ENCODE results near the gene ROR1. TPM values are rescaled to one million over a fixed set of nuclear protein-coding genes. Genes with fewer than 3 reads are reported as not detected.

ROR1 gene
- total and polyA plus RNA-seq, 5 donors from 2014 or later: not detected

GRCh38 chr1:63748641-63749040 lies 25.2 kb upstream of the ROR1 start:
- no peaks in the 10 kb centered on the region for H3K36me3 Mint-ChIP-seq
- no peak overlapping the region for H3K4me3 Mint-ChIP-seq
- peaks cover 4% of the 10 kb centered on the region for H3K27me3 ChIP-seq (ENCODE audit: control insufficient read depth, insufficient read depth, low read length)
- H3K9me3 Mint-ChIP-seq: no peaks in the 10 kb centered on the region
- no peak for ATAC-seq (ENCODE audit: low read depth in 2 of 2)
- no peak overlapping the region for H3K27ac Mint-ChIP-seq
- H3K4me1 Mint-ChIP-seq: peaks cover 0 to 5% (median 2%) of the 10 kb centered on the region in 4 donors
- H3K27ac ChIP-seq (ENCODE audit: insufficient read depth, low read length, poor library complexity, severe bottlenecking): no peak overlapping the region
- DNase-seq: no peak
- no peaks in the 10 kb centered on the region for H3K27me3 Mint-ChIP-seq
- H3K4me3 ChIP-seq (ENCODE audit: low read depth, low read length): no peak overlapping the region
- H3K36me3 ChIP-seq (ENCODE audit: control insufficient read depth, insufficient read depth, low read length): no peaks in the 10 kb centered on the region
- no peaks in the 10 kb centered on the region for H3K4me1 ChIP-seq (ENCODE audit: control insufficient read depth, insufficient read depth, low read length, poor library complexity, severe bottlenecking)
- no peaks in the 10 kb centered on the region for H3K9me3 ChIP-seq (ENCODE audit: control insufficient read depth in 2 of 2, low read length in 2 of 2)

GRCh38 chr1:63750721-63751120 lies 23.1 kb upstream of the ROR1 start:
- Mint-ChIP-seq H3K36me3 (no peaks in the 10 kb centered on the region), H3K4me3 (no peak overlapping the region), H3K27me3 (no peaks in the 10 kb centered on the region), H3K9me3 (no peaks in the 10 kb centered on the region), H3K4me1 (peaks cover 0 to 3% (median 0%) of the 10 kb centered on the region in 4 donors), H3K27ac (no peak overlapping the region)
- no peaks in the 10 kb centered on the region for H3K4me1 ChIP-seq (ENCODE audit: control insufficient read depth, insufficient read depth, low read length, poor library complexity, severe bottlenecking)
- no peaks in the 10 kb centered on the region for H3K36me3 ChIP-seq (ENCODE audit: control insufficient read depth, insufficient read depth, low read length)
- H3K27ac ChIP-seq (ENCODE audit: insufficient read depth, low read length, poor library complexity, severe bottlenecking): no peak overlapping the region
- ATAC-seq (ENCODE audit: low read depth in 2 of 2): no peak
- H3K9me3 ChIP-seq (ENCODE audit: control insufficient read depth in 2 of 2, low read length in 2 of 2): no peaks in the 10 kb centered on the region
- no peak overlapping the region for H3K4me3 ChIP-seq (ENCODE audit: low read depth, low read length)
- no peak for DNase-seq
- peaks cover 4% of the 10 kb centered on the region for H3K27me3 ChIP-seq (ENCODE audit: control insufficient read depth, insufficient read depth, low read length)

GRCh38 chr1:63752176-63752575 lies 21.6 kb upstream of the ROR1 start:
- no peak overlapping the region for H3K27ac ChIP-seq (ENCODE audit: insufficient read depth, low read length, poor library complexity, severe bottlenecking)
- H3K9me3 Mint-ChIP-seq: no peaks in the 10 kb centered on the region
- no peaks in the 10 kb centered on the region for H3K36me3 Mint-ChIP-seq
- no peaks in the 10 kb centered on the region for H3K27me3 Mint-ChIP-seq
- H3K27me3 ChIP-seq (ENCODE audit: control insufficient read depth, insufficient read depth, low read length): peaks cover 4% of the 10 kb centered on the region
- H3K4me1 Mint-ChIP-seq: no peaks in the 10 kb centered on the region
- H3K27ac Mint-ChIP-seq: no peak overlapping the region
- H3K4me1 ChIP-seq (ENCODE audit: control insufficient read depth, insufficient read depth, low read length, poor library complexity, severe bottlenecking): no peaks in the 10 kb centered on the region
- no peak overlapping the region for H3K4me3 Mint-ChIP-seq
- DNase-seq: no peak
- H3K9me3 ChIP-seq (ENCODE audit: control insufficient read depth in 2 of 2, low read length in 2 of 2): no peaks in the 10 kb centered on the region
- H3K36me3 ChIP-seq (ENCODE audit: control insufficient read depth, insufficient read depth, low read length): no peaks in the 10 kb centered on the region
- ATAC-seq (ENCODE audit: low read depth in 2 of 2): no peak
- H3K4me3 ChIP-seq (ENCODE audit: low read depth, low read length): no peak overlapping the region

GRCh38 chr1:63753591-63753990 lies 20.2 kb upstream of the ROR1 start:
- ATAC-seq (ENCODE audit: low read depth in 2 of 2) (no peak), DNase-seq (no peak)
- Mint-ChIP-seq H3K27ac (no peak overlapping the region), H3K27me3 (no peaks in the 10 kb centered on the region), H3K9me3 (no peaks in the 10 kb centered on the region), H3K4me3 (peak overlapping the region in 1 of 4 donors; percentile 12), H3K4me1 (no peaks in the 10 kb centered on the region), H3K36me3 (no peaks in the 10 kb centered on the region)
- Histone ChIP-seq H3K9me3 (ENCODE audit: control insufficient read depth in 2 of 2, low read length in 2 of 2) (no peaks in the 10 kb centered on the region), H3K27me3 (ENCODE audit: control insufficient read depth, insufficient read depth, low read length) (no peaks in the 10 kb centered on the region), H3K27ac (ENCODE audit: insufficient read depth, low read length, poor library complexity, severe bottlenecking) (no peak overlapping the region), H3K36me3 (ENCODE audit: control insufficient read depth, insufficient read depth, low read length) (no peaks in the 10 kb centered on the region), H3K4me3 (ENCODE audit: low read depth, low read length) (no peak overlapping the region), H3K4me1 (ENCODE audit: control insufficient read depth, insufficient read depth, low read length, poor library complexity, severe bottlenecking) (no peaks in the 10 kb centered on the region)

GRCh38 chr1:63756839-63757238 lies 17.0 kb upstream of the ROR1 start:
- Mint-ChIP-seq H3K9me3 (no peaks in the 10 kb centered on the region), H3K4me3 (no peak overlapping the region), H3K27me3 (no peaks in the 10 kb centered on the region), H3K27ac (no peak overlapping the region), H3K4me1 (no peaks in the 10 kb centered on the region), H3K36me3 (no peaks in the 10 kb centered on the region)
- Histone ChIP-seq H3K9me3 (ENCODE audit: control insufficient read depth in 2 of 2, low read length in 2 of 2) (no peaks in the 10 kb centered on the region), H3K4me3 (ENCODE audit: low read depth, low read length) (no peak overlapping the region), H3K27me3 (ENCODE audit: control insufficient read depth, insufficient read depth, low read length) (no peaks in the 10 kb centered on the region), H3K4me1 (ENCODE audit: control insufficient read depth, insufficient read depth, low read length, poor library complexity, severe bottlenecking) (no peaks in the 10 kb centered on the region), H3K36me3 (ENCODE audit: control insufficient read depth, insufficient read depth, low read length) (no peaks in the 10 kb centered on the region), H3K27ac (ENCODE audit: insufficient read depth, low read length, poor library complexity, severe bottlenecking) (no peak overlapping the region)
- no peak for ATAC-seq (ENCODE audit: low read depth in 2 of 2)
- no peak for DNase-seq

GRCh38 chr1:63757334-63757733 lies 16.5 kb upstream of the ROR1 start:
- Histone ChIP-seq H3K4me1 (ENCODE audit: control insufficient read depth, insufficient read depth, low read length, poor library complexity, severe bottlenecking) (no peaks in the 10 kb centered on the region), H3K27me3 (ENCODE audit: control insufficient read depth, insufficient read depth, low read length) (no peaks in the 10 kb centered on the region), H3K27ac (ENCODE audit: insufficient read depth, low read length, poor library complexity, severe bottlenecking) (no peak overlapping the region), H3K4me3 (ENCODE audit: low read depth, low read length) (no peak overlapping the region), H3K9me3 (ENCODE audit: control insufficient read depth in 2 of 2, low read length in 2 of 2) (no peaks in the 10 kb centered on the region), H3K36me3 (ENCODE audit: control insufficient read depth, insufficient read depth, low read length) (no peaks in the 10 kb centered on the region)
- H3K4me3 Mint-ChIP-seq: no peak overlapping the region
- H3K27me3 Mint-ChIP-seq: no peaks in the 10 kb centered on the region
- H3K4me1 Mint-ChIP-seq: no peaks in the 10 kb centered on the region
- no peaks in the 10 kb centered on the region for H3K9me3 Mint-ChIP-seq
- DNase-seq: no peak
- H3K36me3 Mint-ChIP-seq: no peaks in the 10 kb centered on the region
- H3K27ac Mint-ChIP-seq: no peak overlapping the region
- no peak for ATAC-seq (ENCODE audit: low read depth in 2 of 2)

- peaks cover 0 to 1% (median 0%) of the 10 kb centered on the region in 7 donors for H3K9me3 Mint-ChIP-seq
- no peaks in the 10 kb centered on the region for H3K27me3 Mint-ChIP-seq
- no peaks in the 10 kb centered on the region for H3K4me1 Mint-ChIP-seq
- no peak overlapping the region for H3K4me3 Mint-ChIP-seq
- Histone ChIP-seq H3K4me3 (ENCODE audit: low read depth, low read length) (no peak overlapping the region), H3K36me3 (ENCODE audit: control insufficient read depth, insufficient read depth, low read length) (no peaks in the 10 kb centered on the region), H3K9me3 (ENCODE audit: control insufficient read depth in 2 of 2, low read length in 2 of 2) (no peaks in the 10 kb centered on the region), H3K27me3 (ENCODE audit: control insufficient read depth, insufficient read depth, low read length) (no peaks in the 10 kb centered on the region), H3K27ac (ENCODE audit: insufficient read depth, low read length, poor library complexity, severe bottlenecking) (no peak overlapping the region), H3K4me1 (ENCODE audit: control insufficient read depth, insufficient read depth, low read length, poor library complexity, severe bottlenecking) (no peaks in the 10 kb centered on the region)
- ATAC-seq (ENCODE audit: low read depth in 2 of 2) (no peak), DNase-seq (no peak)
- H3K36me3 Mint-ChIP-seq: no peaks in the 10 kb centered on the region
- H3K27ac Mint-ChIP-seq: no peak overlapping the region
These were observed 15.0 kb upstream of the ROR1 start for GRCh38 chr1:63758791-63759190.

GRCh38 chr1:63759778-63760177 lies 14.0 kb upstream of the ROR1 start:
- H3K4me3 ChIP-seq (ENCODE audit: low read depth, low read length): no peak overlapping the region
- no peaks in the 10 kb centered on the region for H3K36me3 ChIP-seq (ENCODE audit: control insufficient read depth, insufficient read depth, low read length)
- Mint-ChIP-seq H3K4me3 (no peak overlapping the region), H3K36me3 (no peaks in the 10 kb centered on the region), H3K9me3 (peaks cover 0 to 3% (median 0%) of the 10 kb centered on the region in 7 donors), H3K27ac (no peak overlapping the region), H3K27me3 (no peaks in the 10 kb centered on the region), H3K4me1 (no peaks in the 10 kb centered on the region)
- no peaks in the 10 kb centered on the region for H3K9me3 ChIP-seq (ENCODE audit: control insufficient read depth in 2 of 2, low read length in 2 of 2)
- no peak for ATAC-seq (ENCODE audit: low read depth in 2 of 2)
- H3K27ac ChIP-seq (ENCODE audit: insufficient read depth, low read length, poor library complexity, severe bottlenecking): no peak overlapping the region
- H3K27me3 ChIP-seq (ENCODE audit: control insufficient read depth, insufficient read depth, low read length): no peaks in the 10 kb centered on the region
- H3K4me1 ChIP-seq (ENCODE audit: control insufficient read depth, insufficient read depth, low read length, poor library complexity, severe bottlenecking): no peaks in the 10 kb centered on the region
- DNase-seq: no peak

All from CD4-positive, CD25-positive, alpha-beta regulatory T cell (primary cell).